ENCODE measurements around the gene GLYATL1.

The GLYATL1 gene

GRCh38 chr11:58939277-58939676, at the start of gene GLYATL1:
GLYATL1 (plus strand) TSS chr11:58939488; CDS start chr11:58947088, 7,600 bp downstream.
- DNase-seq: no peak

GRCh38 chr11:58893899-58894298, 45.4 kb upstream of the GLYATL1 start:
- DNase-seq: no peak

- DNase-seq: no peak
Measured at GRCh38 chr11:58898106-58898505, 41.2 kb upstream of the GLYATL1 start.

- DNase-seq: peak; percentile 21
Measured at GRCh38 chr11:58900479-58901420, 38.5 kb upstream of the GLYATL1 start.

- no peak for DNase-seq
Measured at GRCh38 chr11:58902881-58903280, 36.4 kb upstream of the GLYATL1 start.

GRCh38 chr11:58905011-58905720, 34.1 kb upstream of the GLYATL1 start:
- no peak for DNase-seq

- no peak for DNase-seq
Measured at GRCh38 chr11:58905721-58906547, 33.4 kb upstream of the GLYATL1 start.

- no peak for DNase-seq
Measured at GRCh38 chr11:58907780-58908179, 31.5 kb upstream of the GLYATL1 start.

- DNase-seq: no peak
Measured at GRCh38 chr11:58912124-58912523, 27.2 kb upstream of the GLYATL1 start.

- DNase-seq: no peak
Measured at GRCh38 chr11:58913685-58914084, 25.6 kb upstream of the GLYATL1 start.

- DNase-seq: no peak
Measured at GRCh38 chr11:58914821-58915543, 24.3 kb upstream of the GLYATL1 start.

- no peak for DNase-seq
Measured at GRCh38 chr11:58916637-58917036, 22.7 kb upstream of the GLYATL1 start.

GRCh38 chr11:58917159-58917783, 22.0 kb upstream of the GLYATL1 start:
- no peak for DNase-seq

- no peak for DNase-seq
Measured at GRCh38 chr11:58919561-58919960, 19.7 kb upstream of the GLYATL1 start.

GRCh38 chr11:58919980-58920379, 19.3 kb upstream of the GLYATL1 start:
- DNase-seq: no peak

GRCh38 chr11:58921778-58922390, 17.4 kb upstream of the GLYATL1 start:
- DNase-seq: no peak

GRCh38 chr11:58922479-58922878, 16.8 kb upstream of the GLYATL1 start:
- no peak for DNase-seq

GRCh38 chr11:58923300-58923788, 15.9 kb upstream of the GLYATL1 start:
- peak; percentile 11 for DNase-seq

- DNase-seq: no peak
Measured at GRCh38 chr11:58924230-58924629, 15.1 kb upstream of the GLYATL1 start.

- DNase-seq: no peak
Measured at GRCh38 chr11:58926251-58926650, 13.0 kb upstream of the GLYATL1 start.

- no peak for DNase-seq
Measured at GRCh38 chr11:58926695-58927094, 12.6 kb upstream of the GLYATL1 start.

All from NCI-H526 treated with DMSO at 0.1 percent for 48 hours (cell line).